Measurements from ENCODE around the gene DNAJA4. TPM values are rescaled to one million over a fixed set of nuclear protein-coding genes. Genes with fewer than 3 reads are reported as not detected.

The DNAJA4 gene
- total and polyA plus RNA-seq, 10 donors, result 6.0 to 51.7 (median 14.8) TPM

DNA sequence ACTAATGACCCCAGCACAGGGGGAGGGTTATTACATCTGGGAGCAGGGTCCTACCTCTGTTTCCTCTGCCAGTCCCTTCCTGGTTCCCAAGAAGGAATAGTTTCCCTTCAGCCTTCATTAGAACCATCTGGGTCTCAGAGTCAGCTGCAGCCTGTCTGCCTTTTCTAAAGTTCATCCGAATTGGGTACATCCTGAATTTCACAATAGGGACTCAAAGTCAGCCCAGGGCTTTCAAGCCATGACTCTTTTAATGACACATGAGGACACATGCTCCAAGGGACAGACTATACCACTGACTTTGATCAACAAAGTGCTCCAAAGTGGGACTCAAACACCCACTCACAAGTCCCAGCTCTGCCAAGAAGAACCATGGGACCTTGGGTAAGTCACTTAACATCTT lies 63.1 kb downstream of the DNAJA4 start:
- DNase-seq, result no peak
- peak in 1 of 3 donors; percentile 47 for TF ChIP-seq POLR2AphosphoS5 (IDR thresholded peaks at IDR 0.05)
- TF ChIP-seq, protein P1, sequence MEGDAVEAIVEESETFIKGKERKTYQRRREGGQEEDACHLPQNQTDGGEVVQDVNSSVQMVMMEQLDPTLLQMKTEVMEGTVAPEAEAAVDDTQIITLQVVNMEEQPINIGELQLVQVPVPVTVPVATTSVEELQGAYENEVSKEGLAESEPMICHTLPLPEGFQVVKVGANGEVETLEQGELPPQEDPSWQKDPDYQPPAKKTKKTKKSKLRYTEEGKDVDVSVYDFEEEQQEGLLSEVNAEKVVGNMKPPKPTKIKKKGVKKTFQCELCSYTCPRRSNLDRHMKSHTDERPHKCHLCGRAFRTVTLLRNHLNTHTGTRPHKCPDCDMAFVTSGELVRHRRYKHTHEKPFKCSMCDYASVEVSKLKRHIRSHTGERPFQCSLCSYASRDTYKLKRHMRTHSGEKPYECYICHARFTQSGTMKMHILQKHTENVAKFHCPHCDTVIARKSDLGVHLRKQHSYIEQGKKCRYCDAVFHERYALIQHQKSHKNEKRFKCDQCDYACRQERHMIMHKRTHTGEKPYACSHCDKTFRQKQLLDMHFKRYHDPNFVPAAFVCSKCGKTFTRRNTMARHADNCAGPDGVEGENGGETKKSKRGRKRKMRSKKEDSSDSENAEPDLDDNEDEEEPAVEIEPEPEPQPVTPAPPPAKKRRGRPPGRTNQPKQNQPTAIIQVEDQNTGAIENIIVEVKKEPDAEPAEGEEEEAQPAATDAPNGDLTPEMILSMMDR (IDR thresholded peaks at IDR 0.05 in 8 of 11, conservative IDR thresholded peaks at IDR 0.05 in 3 of 11), result no peak
- WGBS, 5 donors, result 31 to 74% (median 52%) methylated on average over 1 of the region's 1 CpG
- no peak overlapping the region for H3K4me3 ChIP-seq
- H3K27me3 ChIP-seq (replicated peaks in 1 of 7), result peaks cover 0 to 3% (median 0%) of the 10 kb centered on the region in 7 donors
- H3K9me3 ChIP-seq, result no peaks in the 10 kb centered on the region
- H3K4me1 ChIP-seq, result peaks cover 0 to 19% (median 2%) of the 10 kb centered on the region in 6 donors
- peak overlapping the region in 5 of 8 donors; percentile 31 to 56 (median 40) for H3K27ac ChIP-seq
- H3K36me3 ChIP-seq, result no peaks in the 10 kb centered on the region
- intact Hi-C loops (cut with DNase I; ENCODE audit: low total_unique reads), result no loop called here

DNA sequence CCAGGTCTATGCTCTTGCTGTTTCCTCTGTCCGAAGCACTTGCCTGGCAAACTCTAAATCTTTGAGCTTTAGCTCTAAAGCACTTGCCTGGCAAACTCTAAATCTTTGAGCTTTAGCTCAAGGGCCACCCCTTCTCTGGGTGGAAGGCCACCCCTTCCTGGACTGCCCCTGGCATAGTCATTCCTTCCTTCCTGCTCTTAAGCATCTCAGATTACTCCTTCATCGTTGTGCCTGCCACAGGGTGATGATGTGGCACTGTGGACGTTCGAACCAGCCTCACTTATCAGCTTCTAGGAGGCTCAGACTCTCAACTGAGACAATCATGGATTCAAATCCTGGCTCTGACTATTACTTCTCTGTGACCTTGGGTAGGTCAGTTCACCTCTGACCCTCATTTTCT lies 65.3 kb downstream of the DNAJA4 start:
- H3K9me3 ChIP-seq, result no peaks in the 10 kb centered on the region
- no peak overlapping the region for H3K27ac ChIP-seq
- DNase-seq, result no peak
- TF ChIP-seq POLR2AphosphoS5 (IDR thresholded peaks at IDR 0.05) (no peak), POLR2A (IDR thresholded peaks at IDR 0.05) (no peak)
- TF ChIP-seq, protein P1 (IDR thresholded peaks at IDR 0.05 in 8 of 11, conservative IDR thresholded peaks at IDR 0.05 in 3 of 11), result no peak
- H3K36me3 ChIP-seq, result no peaks in the 10 kb centered on the region
- intact Hi-C loops (cut with DNase I; ENCODE audit: low total_unique reads), result no loop called here
- H3K4me1 ChIP-seq, result peaks cover 0 to 9% (median 2%) of the 10 kb centered on the region in 6 donors
- no peak overlapping the region for H3K4me3 ChIP-seq
- H3K27me3 ChIP-seq (replicated peaks in 1 of 7), result no peaks in the 10 kb centered on the region
- 25 to 48% (median 28%) methylated on average over 4 of the region's 4 CpGs for WGBS, 5 donors

Small RNAs within 50 kb of the gene (small RNA-seq; reads per million reads assigned to genes)
- 0 reads per million in 4 donors for gene AC090607.5

Other genes with a start within 250 kb of the DNAJA4 start
- 100 to 1,000 TPM in 5 of 7 donors, 10 to 100 TPM in 2; 88.7 to 131 (median 106) TPM for gene TBC1D2B, start 186.9 kb upstream of the DNAJA4 start, total RNA-seq
- gene TBC1D2B, start 186.9 kb upstream of the DNAJA4 start, polyA plus RNA-seq, result 10 to 100 TPM in 2 of 3 donors, 1 to 10 TPM in 1; 9.4 to 19.4 (median 10.0) TPM
- not detected for gene SH2D7, start 172.0 kb upstream of the DNAJA4 start, total RNA-seq
- not detected for gene SH2D7, start 172.0 kb upstream of the DNAJA4 start, polyA plus RNA-seq
- gene CIB2, start 133.1 kb upstream of the DNAJA4 start, total RNA-seq, result 1 to 10 TPM; 1.0 to 5.0 (median 3.5) TPM
- 1 to 10 TPM; 1.7 to 3.2 (median 3.1) TPM for gene CIB2, start 133.1 kb upstream of the DNAJA4 start, polyA plus RNA-seq
- gene IDH3A, start 115.2 kb upstream of the DNAJA4 start, total RNA-seq, result 10 to 100 TPM; 63.9 to 90.7 (median 74.0) TPM
- 10 to 100 TPM; 27.6 to 36.5 (median 31.7) TPM for gene IDH3A, start 115.2 kb upstream of the DNAJA4 start, polyA plus RNA-seq
- gene ACSBG1, start 30.0 kb upstream of the DNAJA4 start, total RNA-seq, result under 1 TPM in 3 of 7 donors, not detected in 4; 0.16 to 0.26 (median 0.23) TPM
- gene ACSBG1, start 30.0 kb upstream of the DNAJA4 start, polyA plus RNA-seq, result under 1 TPM; 0.19 to 0.33 (median 0.28) TPM
- 10 to 100 TPM; 33.3 to 60.6 (median 40.5) TPM for gene SKIC8, start 35.0 kb downstream of the DNAJA4 start, total RNA-seq
- gene SKIC8, start 35.0 kb downstream of the DNAJA4 start, polyA plus RNA-seq, result 10 to 100 TPM; 41.2 to 52.3 (median 42.1) TPM
- 100 to 1,000 TPM in 1 of 7 donors, 10 to 100 TPM in 6; 18.7 to 159 (median 30.8) TPM for gene CRABP1, start 75.8 kb downstream of the DNAJA4 start, total RNA-seq
- 10 to 100 TPM in 1 of 3 donors, 1 to 10 TPM in 2; 3.5 to 29.1 (median 6.3) TPM for gene CRABP1, start 75.8 kb downstream of the DNAJA4 start, polyA plus RNA-seq
- 10 to 100 TPM; 49.9 to 92.6 (median 71.9) TPM for gene IREB2, start 173.7 kb downstream of the DNAJA4 start, total RNA-seq
- 10 to 100 TPM in 1 of 3 donors, 1 to 10 TPM in 2; 8.6 to 15.0 (median 9.6) TPM for gene IREB2, start 173.7 kb downstream of the DNAJA4 start, polyA plus RNA-seq
- gene HYKK, start 243.0 kb downstream of the DNAJA4 start, total RNA-seq, result 1 to 10 TPM; 1.5 to 4.7 (median 2.5) TPM
- 1 to 10 TPM; 1.1 to 1.5 (median 1.2) TPM for gene HYKK, start 243.0 kb downstream of the DNAJA4 start, polyA plus RNA-seq